AG09309 (cell line): ENCODE measurements around the gene TUBGCP5.

Experiments
- DNase-seq: peaks from one replicate; pipeline ENCODE4 v3.0.0-alpha.2; 2010; ENCODE audit warnings: low read depth
- H3K4me3 ChIP-seq: 2 replicates; pipeline ENCODE4 v1.5.1; 2011; ENCODE audit warnings: mild to moderate bottlenecking, low read depth, low read length, moderate library complexity; ENCODE audit not compliant: control insufficient read depth
- TF ChIP-seq, protein P1 (sequence below): IDR thresholded peaks from 2 replicates; pipeline ENCODE4 v1.5.1; 2011; ENCODE audit warnings: mild to moderate bottlenecking, low read depth, low read length, inconsistent platforms; ENCODE audit not compliant: insufficient read depth, control insufficient read depth; ENCODE audit errors: missing control alignments

The TUBGCP5 gene

DNA sequence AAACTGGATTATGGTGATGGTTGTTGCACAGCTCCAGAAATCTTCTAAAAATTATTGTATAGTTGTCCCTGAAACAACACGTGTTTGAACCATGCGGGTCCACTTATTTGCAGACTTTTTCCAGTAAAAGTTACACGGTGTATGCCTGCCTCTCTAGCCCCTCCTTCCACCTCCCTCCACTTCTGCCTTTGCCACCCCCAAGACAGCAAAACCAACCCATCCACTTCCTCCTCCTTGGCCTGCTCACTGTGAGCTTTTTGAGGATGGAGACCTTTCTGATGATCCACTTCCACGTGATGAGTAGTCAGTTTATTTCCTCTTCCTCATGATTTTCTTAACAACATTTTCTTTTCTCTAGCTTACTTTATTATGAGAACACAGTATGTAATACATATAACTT is 64.6 kb downstream of the TUBGCP5 start:
- DNase-seq = no peak
- no peak overlapping the region for H3K4me3 ChIP-seq
- TF ChIP-seq, protein P1, sequence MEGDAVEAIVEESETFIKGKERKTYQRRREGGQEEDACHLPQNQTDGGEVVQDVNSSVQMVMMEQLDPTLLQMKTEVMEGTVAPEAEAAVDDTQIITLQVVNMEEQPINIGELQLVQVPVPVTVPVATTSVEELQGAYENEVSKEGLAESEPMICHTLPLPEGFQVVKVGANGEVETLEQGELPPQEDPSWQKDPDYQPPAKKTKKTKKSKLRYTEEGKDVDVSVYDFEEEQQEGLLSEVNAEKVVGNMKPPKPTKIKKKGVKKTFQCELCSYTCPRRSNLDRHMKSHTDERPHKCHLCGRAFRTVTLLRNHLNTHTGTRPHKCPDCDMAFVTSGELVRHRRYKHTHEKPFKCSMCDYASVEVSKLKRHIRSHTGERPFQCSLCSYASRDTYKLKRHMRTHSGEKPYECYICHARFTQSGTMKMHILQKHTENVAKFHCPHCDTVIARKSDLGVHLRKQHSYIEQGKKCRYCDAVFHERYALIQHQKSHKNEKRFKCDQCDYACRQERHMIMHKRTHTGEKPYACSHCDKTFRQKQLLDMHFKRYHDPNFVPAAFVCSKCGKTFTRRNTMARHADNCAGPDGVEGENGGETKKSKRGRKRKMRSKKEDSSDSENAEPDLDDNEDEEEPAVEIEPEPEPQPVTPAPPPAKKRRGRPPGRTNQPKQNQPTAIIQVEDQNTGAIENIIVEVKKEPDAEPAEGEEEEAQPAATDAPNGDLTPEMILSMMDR = no peak

DNA sequence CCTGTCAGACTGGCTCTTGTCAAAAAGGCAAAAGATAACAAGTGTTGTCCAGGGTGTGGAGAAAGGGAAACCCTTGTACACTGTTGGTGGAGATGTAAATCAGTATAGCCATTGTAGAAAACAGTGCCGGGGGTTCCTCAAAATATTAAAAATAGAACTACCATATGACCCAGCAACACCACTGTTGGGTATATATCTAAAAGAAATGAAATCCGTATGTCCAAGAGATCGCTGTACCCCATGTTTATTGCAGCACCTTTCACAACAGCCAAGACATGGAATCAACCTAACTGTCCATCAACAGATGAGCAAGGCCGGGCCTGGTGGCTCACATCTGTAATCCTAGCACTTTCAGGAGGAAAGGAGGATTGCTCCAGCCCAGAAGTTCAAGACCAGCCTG is 65.4 kb downstream of the TUBGCP5 start:
- DNase-seq = no peak
- no peak overlapping the region for H3K4me3 ChIP-seq
- TF ChIP-seq, protein P1 = no peak

DNA sequence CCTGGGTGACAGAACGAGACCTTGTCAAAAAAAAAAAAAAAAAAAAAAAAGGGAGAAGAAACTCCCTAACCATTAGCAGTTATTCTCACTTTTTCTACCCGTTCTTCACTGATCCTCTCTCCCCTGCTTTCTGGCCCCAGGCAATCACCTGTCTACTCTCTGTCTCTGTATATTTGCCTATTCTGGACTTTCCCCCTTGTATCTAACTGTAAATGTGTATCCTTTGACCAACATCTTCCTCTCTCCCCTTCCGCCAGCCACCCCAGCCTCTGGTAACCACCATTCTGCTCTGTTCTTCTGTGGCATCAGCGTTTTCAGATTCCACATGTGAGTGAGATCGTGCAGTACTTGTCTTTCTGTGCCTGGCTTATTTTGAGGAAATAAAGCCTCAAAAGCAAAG is 66.1 kb downstream of the TUBGCP5 start:
- H3K4me3 ChIP-seq = no peak overlapping the region
- TF ChIP-seq, protein P1 = no peak
- DNase-seq = no peak

DNA sequence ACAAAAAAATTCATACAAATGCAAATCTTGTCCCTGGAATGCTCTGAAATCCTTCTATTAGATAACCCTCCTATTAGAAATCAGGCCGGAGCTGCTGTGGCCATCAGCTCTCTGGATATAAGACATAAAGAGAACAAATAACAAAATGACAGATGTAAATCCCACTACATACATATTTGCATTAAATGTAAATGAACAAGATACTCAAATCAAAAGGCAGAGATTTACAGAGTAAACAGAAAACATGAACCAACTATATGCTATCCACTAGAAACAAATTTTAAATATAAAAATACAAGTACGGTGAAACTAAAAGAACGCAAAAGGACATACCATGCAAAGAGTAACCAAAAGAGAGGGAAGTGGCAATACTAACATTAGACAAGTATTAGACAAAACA is 69.9 kb downstream of the TUBGCP5 start:
- no peak overlapping the region for H3K4me3 ChIP-seq
- TF ChIP-seq, protein P1 = no peak
- DNase-seq = no peak

DNA sequence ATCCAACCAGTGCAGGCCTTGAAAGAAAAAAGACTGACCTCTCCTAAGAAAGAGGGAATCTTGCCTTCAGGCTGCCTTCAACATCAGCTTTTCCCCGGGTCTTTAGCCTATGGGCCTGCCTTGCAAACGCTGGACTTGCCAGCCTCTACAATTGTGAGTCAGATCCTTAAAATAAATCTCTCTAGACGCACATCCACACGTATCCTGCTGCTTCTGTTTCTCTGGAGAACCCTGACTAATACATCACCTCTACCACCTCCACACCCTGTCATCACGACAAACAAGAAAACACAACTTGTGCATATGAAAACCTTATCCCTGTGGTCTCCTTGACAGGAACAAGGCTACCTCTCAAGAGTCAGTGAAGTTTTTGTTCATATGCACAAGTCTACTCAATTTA is 71.0 kb downstream of the TUBGCP5 start:
- TF ChIP-seq, protein P1 = no peak
- DNase-seq = peak; percentile 75
- H3K4me3 ChIP-seq = no peak overlapping the region

DNA sequence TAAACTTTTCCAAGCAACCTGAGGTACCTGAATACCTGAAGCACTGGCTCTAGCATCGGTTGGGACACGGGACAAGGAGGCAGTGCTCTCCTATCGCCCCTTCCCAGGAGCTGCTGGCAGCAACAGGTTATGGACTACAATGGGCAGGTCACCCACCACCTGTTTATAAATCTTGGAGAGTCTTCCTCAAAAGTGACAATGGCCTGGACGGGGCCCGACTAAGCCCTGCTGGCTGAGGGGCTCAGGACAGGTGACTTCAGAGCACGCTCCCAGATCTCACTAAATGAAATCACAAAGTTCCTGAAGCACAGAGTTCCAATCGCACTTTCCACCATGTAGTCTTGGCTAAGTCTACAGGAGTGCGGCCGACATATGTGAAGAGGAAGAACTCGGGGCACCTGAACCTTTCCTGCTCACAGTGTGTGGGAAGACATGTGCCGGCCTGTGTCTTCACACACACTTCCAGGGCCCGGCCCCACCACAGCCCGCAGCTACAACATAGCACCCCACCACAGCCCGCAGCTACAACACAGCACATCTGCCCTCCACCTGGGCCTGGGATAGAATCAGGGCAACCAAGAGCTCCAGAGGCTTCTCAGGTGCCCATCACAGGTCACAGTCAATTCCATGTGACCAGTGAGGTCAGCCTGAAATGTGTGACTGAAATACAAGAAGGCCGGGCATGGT is 72.1 kb downstream of the TUBGCP5 start:
- TF ChIP-seq, protein P1 = no peak
- no peak overlapping the region for H3K4me3 ChIP-seq
- no peak for DNase-seq
